ENCODE data around the gene TEAD4. TPM values are rescaled to one million over a fixed set of nuclear protein-coding genes. Genes with fewer than 3 reads are reported as not detected.

TEAD4 gene
- total RNA-seq, 1 experiment from 2014 or later: 39.8 TPM

DNA sequence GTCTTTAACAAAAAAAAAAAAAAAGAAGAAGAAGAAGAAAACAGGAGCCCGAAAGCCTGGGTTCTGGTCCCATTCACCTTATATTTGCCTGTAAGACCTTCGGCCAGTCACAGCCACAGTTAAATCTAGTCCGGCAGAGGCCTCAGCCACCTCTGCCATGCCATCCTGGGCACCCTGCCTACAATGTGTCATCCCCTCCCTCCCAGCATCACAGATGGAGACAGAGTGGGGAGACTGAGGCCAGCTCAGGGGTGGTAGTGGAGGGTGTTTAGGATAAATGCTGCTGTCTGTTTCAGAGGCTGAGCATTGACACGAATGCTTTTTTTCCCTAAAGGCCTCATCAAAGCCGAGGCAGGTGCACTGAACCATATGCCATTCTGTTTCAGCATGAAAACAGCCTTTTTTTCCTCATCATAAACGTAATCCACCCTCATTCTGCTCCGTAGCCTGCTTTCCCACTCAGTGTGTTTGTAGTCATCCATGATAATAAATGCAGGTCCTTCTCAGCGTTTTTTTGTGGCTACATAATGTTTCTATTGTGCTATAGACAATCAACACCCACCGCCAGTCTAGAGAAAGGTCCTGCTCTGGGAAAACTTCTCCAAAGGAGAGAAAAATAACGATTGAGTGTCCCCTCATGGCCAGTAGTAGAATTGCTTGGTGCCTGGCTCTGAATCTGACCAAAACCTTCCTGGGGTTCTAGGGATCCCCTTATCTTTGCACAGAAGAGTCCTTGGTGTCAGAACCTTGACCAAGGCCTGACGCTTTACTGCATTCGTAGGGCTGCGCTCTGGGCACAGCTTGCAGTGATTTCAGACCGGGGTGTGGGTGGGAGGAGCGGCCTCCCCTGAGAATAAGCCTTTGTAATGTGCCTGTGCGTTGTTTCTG, 76.9 kb downstream of the TEAD4 start:
- H3K9me3 ChIP-seq (ENCODE audit: low read depth, low read length, poor library complexity, severe bottlenecking): no peaks in the 10 kb centered on the region
- no peaks in the 10 kb centered on the region for H3K4me1 ChIP-seq (ENCODE audit: insufficient read depth, low read length, poor library complexity, severe bottlenecking)
- no peak overlapping the region for H3K27ac ChIP-seq (ENCODE audit: low read depth, low read length, poor library complexity, severe bottlenecking)
- CTCF ChIA-PET: no interaction called here
- H3K4me3 ChIP-seq (ENCODE audit: low read depth, low read length, poor library complexity, severe bottlenecking): no peak overlapping the region
- TF ChIP-seq, protein P1, sequence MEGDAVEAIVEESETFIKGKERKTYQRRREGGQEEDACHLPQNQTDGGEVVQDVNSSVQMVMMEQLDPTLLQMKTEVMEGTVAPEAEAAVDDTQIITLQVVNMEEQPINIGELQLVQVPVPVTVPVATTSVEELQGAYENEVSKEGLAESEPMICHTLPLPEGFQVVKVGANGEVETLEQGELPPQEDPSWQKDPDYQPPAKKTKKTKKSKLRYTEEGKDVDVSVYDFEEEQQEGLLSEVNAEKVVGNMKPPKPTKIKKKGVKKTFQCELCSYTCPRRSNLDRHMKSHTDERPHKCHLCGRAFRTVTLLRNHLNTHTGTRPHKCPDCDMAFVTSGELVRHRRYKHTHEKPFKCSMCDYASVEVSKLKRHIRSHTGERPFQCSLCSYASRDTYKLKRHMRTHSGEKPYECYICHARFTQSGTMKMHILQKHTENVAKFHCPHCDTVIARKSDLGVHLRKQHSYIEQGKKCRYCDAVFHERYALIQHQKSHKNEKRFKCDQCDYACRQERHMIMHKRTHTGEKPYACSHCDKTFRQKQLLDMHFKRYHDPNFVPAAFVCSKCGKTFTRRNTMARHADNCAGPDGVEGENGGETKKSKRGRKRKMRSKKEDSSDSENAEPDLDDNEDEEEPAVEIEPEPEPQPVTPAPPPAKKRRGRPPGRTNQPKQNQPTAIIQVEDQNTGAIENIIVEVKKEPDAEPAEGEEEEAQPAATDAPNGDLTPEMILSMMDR (conservative IDR thresholded peaks at IDR 0.05; ENCODE audit: low read depth, low read length): peak; percentile 40; the same call in 1 of the 2 replicates
- no peak for TF ChIP-seq EZH2 (IDR thresholded peaks at IDR 0.05; ENCODE audit: borderline replicate concordance, low read depth, low read length, poor library complexity, severe bottlenecking)
- peak; percentile 15 for DNase-seq (ENCODE audit: low spot score)
- H3K27me3 ChIP-seq (replicated peaks; ENCODE audit: insufficient read depth, low read depth, low read length, poor library complexity): no peaks in the 10 kb centered on the region
- POLR2A ChIA-PET (ENCODE audit: low non-redundant PET): no interaction called here
- intact Hi-C loops (cut with micrococcal nuclease; ENCODE audit: unreplicated experiment): no loop called here
- BruUV-seq (replicated peaks): no TSS peak
- H3K36me3 ChIP-seq (ENCODE audit: insufficient read depth, low read length, poor library complexity, severe bottlenecking): peaks cover 14% of the 10 kb centered on the region

DNA sequence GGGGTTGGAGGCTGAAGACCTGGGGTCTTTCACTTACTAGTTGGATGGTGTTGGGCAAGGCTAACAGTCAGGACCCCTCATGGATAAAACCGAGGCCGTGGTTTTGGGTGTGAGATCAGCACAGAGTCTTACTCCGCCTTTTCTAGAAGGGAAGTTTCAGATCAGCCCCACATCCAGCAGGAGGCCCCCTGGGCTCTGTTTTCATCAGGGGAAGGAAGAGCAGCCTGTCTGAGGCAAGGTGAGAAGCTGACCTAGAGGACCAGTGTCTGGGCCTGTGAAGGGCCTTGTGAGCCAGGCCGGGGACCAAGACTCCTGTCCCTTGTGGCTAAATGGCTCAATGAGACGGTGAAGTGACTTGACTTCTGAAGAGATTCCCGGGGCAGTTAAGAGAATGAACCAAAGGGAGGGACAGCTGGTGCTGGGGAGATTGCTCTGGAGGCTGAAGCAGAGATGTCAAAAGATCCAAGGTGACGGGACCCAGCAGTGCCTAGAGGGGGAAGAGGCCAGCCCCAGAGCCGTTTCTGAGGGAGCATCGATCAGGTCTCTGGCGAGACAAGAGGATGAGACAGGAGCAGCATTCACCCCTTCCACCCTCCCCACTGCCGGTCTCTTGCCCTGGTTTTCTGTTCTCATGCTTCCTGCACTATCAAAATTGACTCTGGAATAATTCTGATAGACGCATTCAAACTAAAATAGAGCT, 77.9 kb downstream of the TEAD4 start:
- H3K4me1 ChIP-seq (ENCODE audit: insufficient read depth, low read length, poor library complexity, severe bottlenecking): no peaks in the 10 kb centered on the region
- peaks cover 14% of the 10 kb centered on the region for H3K36me3 ChIP-seq (ENCODE audit: insufficient read depth, low read length, poor library complexity, severe bottlenecking)
- no peaks in the 10 kb centered on the region for H3K9me3 ChIP-seq (ENCODE audit: low read depth, low read length, poor library complexity, severe bottlenecking)
- H3K27ac ChIP-seq (ENCODE audit: low read depth, low read length, poor library complexity, severe bottlenecking): no peak overlapping the region
- no peak overlapping the region for H3K4me3 ChIP-seq (ENCODE audit: low read depth, low read length, poor library complexity, severe bottlenecking)
- TF ChIP-seq EZH2 (IDR thresholded peaks at IDR 0.05; ENCODE audit: borderline replicate concordance, low read depth, low read length, poor library complexity, severe bottlenecking): no peak
- TF ChIP-seq, protein P1 (conservative IDR thresholded peaks at IDR 0.05; ENCODE audit: low read depth, low read length): no peak
- intact Hi-C loops (cut with micrococcal nuclease; ENCODE audit: unreplicated experiment): no loop called here
- CTCF ChIA-PET: no interaction called here
- BruUV-seq (replicated peaks): no TSS peak
- no peak for DNase-seq (ENCODE audit: low spot score)
- POLR2A ChIA-PET (ENCODE audit: low non-redundant PET): no interaction called here
- no peaks in the 10 kb centered on the region for H3K27me3 ChIP-seq (replicated peaks; ENCODE audit: insufficient read depth, low read depth, low read length, poor library complexity)

DNA sequence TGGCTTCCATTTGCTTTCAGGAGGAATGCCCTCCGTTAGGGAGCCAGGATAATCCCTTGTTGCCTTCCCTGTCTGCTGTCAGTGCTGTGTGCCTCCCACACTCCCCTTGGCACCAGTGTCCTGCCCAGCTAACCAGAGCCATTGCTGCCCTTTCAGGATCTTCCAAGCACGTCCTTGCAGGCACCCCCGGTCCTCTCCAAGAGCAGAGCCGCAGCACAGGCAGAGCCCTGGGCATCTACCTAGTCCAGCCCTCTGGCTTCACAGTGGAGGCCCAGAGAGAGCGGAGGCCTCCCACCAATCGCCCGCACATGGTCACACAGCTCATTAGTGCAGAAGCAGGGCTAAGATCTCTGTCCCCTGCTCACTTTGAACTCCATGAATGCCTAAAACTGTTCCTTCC, 79.0 kb downstream of the TEAD4 start:
- intact Hi-C loops (cut with micrococcal nuclease; ENCODE audit: unreplicated experiment): no loop called here
- Histone ChIP-seq H3K27ac (ENCODE audit: low read depth, low read length, poor library complexity, severe bottlenecking) (no peak overlapping the region), H3K4me1 (ENCODE audit: insufficient read depth, low read length, poor library complexity, severe bottlenecking) (no peaks in the 10 kb centered on the region), H3K36me3 (ENCODE audit: insufficient read depth, low read length, poor library complexity, severe bottlenecking) (peaks cover 14% of the 10 kb centered on the region), H3K4me3 (ENCODE audit: low read depth, low read length, poor library complexity, severe bottlenecking) (no peak overlapping the region), H3K9me3 (ENCODE audit: low read depth, low read length, poor library complexity, severe bottlenecking) (no peaks in the 10 kb centered on the region), H3K27me3 (replicated peaks; ENCODE audit: insufficient read depth, low read depth, low read length, poor library complexity) (no peaks in the 10 kb centered on the region)
- ChIA-PET POLR2A (ENCODE audit: low non-redundant PET) (no interaction called here), CTCF (no interaction called here)
- TF ChIP-seq, protein P1 (conservative IDR thresholded peaks at IDR 0.05; ENCODE audit: low read depth, low read length): no peak
- TF ChIP-seq EZH2 (IDR thresholded peaks at IDR 0.05; ENCODE audit: borderline replicate concordance, low read depth, low read length, poor library complexity, severe bottlenecking): no peak
- BruUV-seq (replicated peaks): no TSS peak
- DNase-seq (ENCODE audit: low spot score): no peak

Data from A673 (cell line).